Iris pigment epithelial cell (primary cell): Measurements from ENCODE around the gene COG5.

ENCODE experiments used
- DNase-seq: peaks from one replicate; pipeline ENCODE4 v3.0.0-alpha.2; 2011; ENCODE audit warnings: low read depth

COG5 gene

DNA sequence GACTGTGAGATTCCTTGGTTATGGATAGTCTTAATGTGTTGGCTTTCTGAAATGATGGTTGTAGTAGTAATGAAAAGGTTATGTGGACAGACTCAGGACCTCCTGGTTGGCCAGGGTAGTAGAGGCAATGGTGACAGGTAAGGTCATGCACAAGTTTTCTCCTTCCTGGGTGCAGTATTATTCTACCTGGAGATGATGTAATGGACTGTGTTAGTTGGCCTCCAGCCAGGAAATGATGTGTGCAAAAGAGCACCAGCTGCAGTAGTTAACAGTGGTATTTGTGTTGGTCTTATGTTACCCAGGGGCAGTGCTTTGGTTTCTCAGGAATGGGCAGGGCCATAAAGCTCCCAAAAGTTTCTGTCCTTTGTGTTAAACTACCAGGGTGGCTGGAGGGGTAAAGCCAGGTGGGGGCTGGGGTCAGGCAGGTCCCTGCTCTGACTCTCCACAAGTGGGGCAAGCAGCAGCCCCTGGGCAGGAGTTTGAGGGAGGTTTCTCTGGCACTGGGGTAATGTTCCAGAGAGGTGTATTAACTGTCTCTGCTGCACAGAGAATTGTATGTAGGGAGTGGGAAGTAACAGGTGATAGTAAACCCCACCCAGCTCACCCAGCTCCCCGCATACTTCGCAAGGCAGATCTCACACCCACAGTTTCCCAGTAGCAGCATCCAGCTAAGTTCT lies 57.6 kb downstream of the COG5 start:
- peak; percentile 33 for DNase-seq

DNA sequence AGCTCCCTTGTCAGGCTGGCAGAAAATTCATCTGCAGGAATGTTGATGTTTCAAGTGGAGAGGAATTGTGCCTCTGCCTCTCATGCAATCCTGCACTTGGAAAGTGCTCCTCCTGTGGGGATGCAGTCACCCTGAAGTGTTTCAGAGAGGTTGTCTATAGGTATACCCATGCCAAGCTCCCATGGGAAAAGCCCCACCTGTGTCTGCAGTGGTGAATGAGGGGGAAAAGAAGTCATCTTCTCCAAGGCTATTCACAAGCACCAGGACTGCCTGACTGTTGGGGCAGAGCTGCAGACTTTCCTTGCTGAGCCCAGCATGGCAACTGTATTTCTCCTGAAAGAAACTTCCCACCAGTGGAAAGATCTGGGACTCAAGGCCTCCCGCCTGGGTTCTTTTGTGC lies 58.4 kb downstream of the COG5 start:
- no peak for DNase-seq

DNA sequence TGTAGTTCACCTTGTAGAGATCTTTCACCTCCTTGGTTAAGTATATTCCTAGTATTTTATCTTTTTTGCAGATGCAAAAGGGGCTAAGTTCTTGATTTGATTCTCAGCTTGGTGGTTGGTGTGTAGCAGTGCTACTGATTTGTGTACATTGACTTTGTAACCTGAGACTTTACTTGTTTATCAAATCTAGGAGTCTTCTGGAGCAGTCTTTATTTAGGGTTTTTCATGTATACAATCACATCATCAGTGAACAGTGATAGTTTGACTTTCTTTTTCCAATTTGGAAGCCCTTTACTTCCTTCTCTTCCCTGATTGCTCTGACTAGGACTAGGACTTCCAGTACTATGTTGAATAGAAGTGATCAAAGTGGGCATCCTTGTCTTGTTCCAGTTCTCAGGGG lies 60.0 kb downstream of the COG5 start:
- no peak for DNase-seq

DNA sequence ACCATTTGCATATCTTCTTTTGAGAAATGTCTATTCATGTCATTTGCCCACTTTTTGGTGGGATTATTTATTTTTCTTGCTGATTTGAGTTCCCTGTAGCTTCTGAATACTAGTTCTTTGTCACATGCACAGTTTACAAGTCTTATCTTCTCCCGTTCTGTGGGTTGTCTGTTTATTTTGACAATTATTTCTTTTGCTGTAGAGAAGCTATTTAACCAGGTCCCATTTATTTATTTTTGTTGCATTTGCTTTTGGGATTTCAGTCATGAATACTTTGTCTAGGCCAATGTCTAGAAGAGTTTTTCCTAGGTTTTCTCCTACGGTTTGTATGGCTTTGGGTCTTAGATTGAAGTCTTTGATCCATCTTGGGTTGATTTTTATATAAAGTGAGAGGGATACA lies 60.9 kb downstream of the COG5 start:
- no peak for DNase-seq

DNA sequence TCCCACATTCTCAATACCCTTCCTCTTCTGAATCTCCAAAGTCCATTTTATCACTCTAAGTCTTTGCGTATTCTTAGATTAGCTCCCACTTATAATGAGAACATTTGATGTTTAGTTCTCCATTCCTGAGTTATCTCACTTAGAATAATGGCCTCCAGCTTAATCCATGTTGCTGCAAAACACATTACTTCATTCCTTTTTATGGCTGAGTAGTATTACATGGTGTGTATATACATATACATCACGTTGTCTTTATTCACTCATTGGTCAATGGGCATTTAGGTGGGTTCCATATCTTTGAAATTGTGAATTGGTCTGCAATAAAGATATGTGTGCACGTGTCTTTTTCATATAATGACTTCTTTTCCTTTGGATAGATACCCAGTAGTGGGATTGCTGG lies 61.6 kb downstream of the COG5 start:
- DNase-seq: no peak

DNA sequence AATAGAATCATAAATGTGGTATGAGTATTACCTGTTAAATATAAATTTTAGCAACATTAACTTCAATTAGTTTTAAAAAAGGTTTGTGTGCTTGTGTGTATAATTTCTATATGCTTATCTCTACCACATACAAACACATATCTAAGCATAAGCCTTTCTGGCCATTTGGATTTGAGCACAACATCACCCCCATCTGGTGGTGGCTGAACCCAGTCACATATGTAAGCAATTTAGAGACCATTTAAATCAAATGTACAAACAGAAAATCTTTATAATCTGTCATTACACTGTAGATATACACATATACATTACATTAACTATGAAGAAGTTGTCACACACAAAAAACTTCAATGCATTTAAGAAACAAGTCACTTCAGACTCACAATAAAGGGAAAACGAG lies 62.1 kb downstream of the COG5 start:
- peak; percentile 61 for DNase-seq

DNA sequence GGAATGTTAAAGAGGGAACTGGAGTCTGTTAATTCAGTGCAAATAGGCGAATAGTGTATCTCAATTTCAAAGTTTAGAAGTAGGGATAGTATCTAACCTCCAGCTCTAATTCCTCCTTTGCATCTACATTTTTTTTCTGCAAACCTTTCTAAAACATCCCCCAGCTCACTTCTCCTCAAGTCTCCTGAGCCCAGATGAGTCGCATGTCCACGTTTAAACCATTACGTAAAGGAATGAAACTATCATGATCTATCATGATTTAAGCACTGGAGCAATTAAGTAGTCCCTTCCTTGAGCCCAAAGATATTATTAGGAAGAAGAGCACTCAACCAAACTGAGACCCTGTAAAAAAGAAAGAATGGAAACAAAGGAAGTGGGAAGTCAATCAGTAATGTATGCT lies 64.0 kb downstream of the COG5 start:
- DNase-seq: peak; percentile 15

DNA sequence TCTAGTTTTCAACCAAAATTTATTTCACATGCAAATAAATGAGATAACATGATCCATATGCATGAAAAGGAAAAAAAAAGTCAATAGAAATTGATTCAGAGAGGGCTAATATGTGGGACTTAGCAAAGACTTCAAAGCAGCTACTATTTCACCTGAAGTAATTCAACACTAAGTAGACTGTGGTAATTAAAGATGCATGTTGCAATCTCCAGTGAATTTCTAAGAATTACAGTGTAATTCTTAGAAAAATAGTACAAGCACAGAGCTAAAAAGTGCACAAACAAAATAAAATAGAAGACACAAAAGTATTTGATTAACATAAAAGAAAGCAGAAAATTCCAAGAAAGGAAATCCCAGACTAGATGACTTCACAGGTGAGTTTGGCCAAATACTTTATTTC lies 68.2 kb downstream of the COG5 start:
- DNase-seq: no peak

DNA sequence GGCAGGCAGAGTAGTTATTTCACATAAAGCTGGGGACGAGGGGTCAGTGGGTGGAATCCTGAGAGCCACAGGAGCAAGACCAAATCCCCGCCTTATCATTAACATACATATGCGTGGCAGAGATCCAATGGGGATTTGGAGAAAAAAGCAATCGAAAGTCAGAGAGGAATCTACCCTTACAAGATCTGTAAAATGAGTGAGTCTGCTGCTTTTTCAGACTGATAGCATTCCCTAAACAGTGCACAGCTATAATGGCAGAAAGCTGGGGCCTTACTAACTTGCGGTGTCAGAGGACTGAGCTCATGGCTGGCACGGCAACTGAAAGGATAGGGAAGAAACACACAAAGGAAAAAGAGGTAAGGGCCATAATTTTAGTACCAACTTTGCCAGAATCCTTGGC lies 68.8 kb downstream of the COG5 start:
- DNase-seq: no peak

DNA sequence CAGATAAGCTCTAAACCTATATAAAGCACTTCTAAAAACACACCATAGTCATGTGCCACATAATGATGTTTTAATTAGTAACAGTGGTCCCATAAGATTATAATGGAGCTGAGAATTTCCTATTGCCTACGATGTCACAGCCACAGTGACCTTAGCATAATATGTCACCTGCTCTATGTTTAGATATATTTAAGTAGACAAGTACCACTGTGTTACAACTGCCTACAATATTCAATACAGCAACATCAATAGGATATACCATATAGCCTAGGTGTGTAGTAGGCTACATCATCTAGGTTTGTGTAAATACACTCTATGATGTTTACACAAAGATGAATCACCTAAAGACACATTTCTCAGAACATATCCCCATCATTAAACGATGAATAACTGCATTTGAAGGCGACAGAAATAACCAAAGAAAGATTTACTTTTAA lies 69.4 kb downstream of the COG5 start:
- DNase-seq: no peak

DNA sequence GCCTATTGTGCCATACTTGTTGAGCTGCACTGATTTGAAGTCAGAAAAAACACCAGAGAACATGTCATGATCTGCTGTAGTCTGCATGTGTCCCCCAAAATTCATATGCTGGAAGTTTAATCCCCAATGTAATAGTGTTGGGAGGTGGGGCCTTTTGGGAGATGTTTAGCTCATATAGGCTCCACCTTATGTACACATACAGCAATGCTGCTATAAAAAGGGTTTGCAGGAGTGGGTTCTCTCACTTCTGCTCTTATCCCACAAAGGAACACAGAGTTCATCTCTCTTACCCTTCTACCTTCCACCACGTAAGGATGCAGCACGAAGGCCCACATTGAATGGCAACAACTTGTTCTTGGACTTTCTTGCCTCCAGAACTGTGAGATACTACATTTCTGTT lies 70.8 kb downstream of the COG5 start:
- no peak for DNase-seq

DNA sequence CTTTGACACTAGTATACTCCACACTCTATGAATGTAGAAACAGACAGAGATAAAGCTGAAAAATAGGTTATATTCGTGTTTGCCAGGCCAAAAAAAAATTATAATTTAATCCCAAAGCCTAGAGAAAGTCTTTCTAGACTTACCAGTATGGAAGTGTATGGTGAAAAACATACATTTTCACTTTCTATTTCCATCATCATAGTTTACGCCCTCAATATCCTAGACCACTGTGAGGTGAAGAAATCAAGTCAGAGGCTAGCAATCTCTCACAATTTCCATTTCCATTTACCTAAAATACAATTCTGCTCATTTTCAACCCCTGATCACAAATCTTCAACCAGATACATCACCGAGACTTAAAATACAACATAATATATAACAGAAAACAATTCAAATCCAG lies 77.7 kb downstream of the COG5 start:
- DNase-seq: no peak

DNA sequence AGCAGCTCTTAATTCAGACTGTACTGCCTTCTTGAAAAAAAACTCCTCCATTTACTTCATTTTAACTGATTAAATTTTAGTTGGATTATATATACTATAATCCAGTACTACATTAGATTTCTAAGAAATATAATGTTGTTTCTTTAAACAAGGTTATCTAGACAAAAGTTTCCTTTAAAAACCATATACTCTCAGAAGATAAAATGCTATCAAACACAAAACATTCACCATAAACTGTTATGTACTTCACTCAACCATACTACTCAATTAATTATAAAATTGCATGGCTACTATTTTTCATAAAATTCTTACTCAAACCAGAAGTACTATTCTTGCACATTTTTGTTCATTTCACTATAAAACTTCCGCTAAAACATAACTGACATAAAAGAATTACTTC lies 81.1 kb downstream of the COG5 start:
- no peak for DNase-seq

DNA sequence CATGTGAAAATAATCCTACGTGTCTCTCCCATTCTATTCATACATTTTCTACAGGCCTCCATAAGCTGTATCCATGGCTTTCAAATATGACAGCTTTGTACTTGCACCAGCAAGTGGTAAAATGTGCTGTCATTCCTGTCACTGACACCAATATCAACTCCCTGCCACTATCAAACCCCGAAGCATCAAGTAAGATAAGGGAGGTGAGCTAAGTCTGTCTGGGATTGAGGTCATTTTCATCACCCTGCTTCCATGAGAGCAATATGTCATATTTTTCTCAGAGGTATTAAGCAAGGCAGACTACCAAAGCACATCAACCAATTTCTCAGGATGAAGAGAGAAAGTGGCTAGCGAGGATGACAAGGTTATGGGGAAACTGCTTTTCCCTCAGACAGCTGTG lies 82.8 kb downstream of the COG5 start:
- DNase-seq: no peak

DNA sequence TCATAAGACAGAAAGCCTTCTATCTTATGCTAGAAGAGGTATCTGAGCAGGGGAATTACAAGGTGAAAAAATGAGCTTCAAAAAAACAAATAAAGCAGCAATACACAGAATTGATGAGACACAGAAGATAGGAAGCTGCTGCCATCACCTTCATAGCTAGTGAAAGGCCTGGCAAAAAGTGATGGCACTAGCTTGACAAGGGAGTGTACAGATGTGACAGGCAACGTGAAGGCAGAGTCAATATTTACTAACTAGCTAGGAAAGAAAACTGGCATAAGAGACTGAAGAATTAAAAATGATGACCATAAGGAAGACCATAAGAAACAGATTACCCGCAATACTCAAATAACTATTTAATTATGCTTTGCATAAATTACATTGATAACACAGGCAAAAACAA lies 84.4 kb downstream of the COG5 start:
- DNase-seq: no peak

DNA sequence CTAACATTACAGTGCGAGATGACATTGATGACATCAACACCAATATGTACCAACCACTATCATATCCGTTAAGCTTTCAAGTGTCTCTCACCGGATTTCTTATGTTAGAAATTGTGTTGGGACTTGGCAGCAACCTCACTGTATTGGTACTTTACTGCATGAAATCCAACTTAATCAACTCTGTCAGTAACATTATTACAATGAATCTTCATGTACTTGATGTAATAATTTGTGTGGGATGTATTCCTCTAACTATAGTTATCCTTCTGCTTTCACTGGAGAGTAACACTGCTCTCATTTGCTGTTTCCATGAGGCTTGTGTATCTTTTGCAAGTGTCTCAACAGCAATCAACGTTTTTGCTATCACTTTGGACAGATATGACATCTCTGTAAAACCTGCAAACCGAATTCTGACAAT lies 89.6 kb downstream of the COG5 start:
- no peak for DNase-seq

DNA sequence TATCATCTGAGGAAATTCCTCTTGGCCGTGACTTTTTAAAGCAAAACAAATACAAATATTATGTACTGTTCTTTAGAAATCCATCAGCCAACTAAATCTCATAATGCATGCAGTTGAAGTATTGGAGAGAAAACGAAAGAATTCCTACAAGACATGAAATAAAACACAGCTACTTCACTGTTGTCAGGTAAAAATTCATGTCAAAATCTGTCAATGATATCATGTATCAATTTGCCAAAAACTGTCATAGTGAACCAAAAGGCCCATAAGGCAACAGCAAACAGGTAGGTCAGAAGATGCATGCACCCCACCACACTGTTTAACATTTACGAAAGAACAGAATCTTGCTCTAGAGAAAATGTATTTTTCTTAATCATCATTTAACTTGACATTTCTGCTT lies 91.6 kb downstream of the COG5 start:
- no peak for DNase-seq

DNA sequence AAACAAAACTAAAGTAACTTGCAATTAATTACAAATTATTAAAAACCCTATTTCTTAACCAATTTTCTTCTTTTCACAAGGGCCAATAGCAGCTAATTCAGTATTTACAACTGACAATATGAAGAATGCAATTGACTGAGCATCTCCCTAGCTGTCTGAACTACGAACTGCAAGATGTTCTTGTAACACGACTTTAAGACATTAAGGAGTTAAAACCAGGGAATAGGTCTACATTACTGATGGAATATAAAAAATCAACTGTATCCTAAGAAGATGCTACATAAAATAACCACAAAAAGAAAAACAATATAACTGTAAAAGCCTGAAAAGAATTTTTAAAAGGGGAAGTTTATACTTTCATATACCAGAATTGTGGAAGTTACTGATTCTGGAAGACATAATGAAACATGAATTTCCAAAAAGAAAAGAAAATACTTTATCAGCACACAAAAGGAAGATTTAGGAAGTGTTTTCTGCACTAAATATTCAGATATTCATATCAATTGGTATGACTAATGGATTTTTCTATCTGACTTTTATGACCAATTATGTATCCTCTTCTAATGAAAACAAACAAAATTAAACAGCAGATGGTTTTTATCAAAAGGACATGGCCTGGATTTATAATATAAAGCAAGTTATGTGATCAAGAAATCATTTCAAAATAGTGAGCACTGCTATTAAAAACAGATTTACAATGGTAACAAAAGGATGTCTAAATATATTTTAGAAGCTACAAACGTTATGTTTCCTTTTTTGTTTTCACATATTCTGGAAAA lies 92.2 kb downstream of the COG5 start:
- DNase-seq: no peak

DNA sequence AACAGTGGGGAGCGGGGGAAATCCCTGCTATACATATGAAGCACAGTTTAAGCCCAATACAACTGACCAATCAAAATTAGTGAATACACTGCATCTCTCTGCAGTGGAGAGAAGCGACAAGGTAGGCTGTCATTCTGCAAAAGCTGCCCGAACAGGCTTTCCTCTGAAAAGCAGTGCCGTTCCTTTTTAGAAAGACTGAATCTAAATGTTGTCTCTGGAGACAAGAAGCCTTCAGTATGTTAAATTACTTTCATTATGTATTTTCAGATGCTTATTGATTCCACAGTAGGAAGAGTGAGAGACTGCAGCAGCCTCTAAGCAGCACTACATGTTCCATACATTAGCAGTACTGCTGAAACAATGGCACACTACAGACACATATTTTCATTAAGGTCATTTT lies 93.8 kb downstream of the COG5 start, which contains the start of gene GPR22:
Gene GPR22, plus strand, starts transcription at position 129 of the 400 bp plus-strand sequence. CDS start 4,004 bp downstream, outside the sequence.
- no peak for DNase-seq

DNA sequence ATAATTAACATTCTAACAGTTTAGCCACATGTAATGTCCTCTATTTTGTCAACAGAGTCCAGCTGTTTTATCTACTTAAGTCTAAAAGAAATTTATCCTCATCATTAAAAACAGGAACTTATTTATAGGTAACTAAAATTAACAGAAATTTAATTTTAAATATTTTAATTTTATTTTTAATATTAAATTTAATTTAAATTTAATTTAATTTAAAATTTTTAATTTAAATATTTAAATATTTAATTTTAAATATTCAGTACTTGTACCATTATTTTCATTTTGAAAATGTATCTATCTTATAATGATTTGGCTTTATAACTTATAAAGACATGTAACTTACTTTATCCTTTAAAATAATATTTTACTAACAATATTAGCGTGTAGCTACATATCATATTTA lies 94.9 kb downstream of the COG5 start:
- no peak for DNase-seq

DNA sequence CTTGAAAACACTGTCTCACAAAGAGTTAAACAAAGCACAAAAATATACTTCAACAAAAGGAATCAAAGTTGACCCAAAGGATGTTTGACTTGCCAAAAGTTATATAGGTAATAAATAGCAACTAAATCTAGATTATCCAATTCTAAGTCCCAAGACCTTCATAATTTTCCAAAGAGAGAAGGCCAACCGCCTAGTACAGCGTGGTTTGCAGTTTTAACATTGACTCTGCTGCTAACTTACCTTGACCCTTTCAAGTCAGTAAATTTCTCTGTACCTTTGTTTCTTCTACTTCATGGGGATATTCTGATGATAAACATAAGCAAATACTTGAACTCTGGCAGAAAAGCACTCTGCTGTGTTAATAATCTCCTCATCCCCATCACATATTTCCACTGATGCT lies 95.7 kb downstream of the COG5 start:
- DNase-seq: no peak

DNA sequence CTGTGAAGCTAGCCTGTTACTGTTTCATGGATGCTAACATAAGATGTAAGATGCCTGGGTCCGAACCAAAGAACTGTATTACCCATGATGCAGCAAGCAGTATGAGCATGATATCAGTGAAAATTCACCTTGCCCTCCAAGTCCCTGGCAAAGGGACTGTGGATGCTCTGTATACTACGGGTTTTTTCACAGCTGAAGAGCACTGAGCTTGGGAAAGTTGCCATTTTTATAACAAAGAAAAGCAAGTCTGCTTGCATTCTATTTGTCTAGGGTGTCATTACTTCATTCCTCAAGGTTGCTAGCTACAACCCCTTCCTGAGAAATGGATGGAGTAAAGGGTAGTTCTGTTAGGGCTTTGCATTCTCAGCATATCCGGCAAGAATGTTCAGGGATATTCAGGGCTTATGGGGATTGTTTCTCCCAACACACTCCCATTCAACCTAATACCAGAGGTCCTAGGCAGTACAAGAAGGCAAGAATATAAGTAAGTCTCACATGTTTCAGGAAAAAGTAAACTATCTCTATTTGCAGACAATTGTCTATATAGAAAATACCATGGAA lies 99.0 kb downstream of the COG5 start:
- DNase-seq: no peak
